ENCODE results near the gene EMP1.

DNA sequence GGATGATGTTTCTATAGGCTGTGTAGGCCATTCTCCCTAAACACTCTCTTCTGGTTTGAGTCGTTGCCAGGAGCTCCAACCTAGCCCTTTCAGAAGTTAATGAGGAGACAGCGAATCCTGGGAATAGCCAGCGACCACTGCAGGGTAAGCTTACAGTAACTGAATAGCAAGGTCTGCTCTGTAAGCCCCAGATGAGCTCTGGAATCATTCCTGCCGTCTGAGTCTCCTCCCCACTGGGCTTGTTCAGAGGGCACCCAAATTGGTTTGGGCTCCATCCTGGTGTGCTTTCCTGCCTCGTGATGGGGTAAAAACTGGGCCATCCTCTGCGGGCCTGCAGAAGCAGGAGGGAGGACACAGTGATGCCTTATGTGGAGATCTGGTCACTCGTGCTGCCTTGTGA is 43.3 kb upstream of the EMP1 start:
- TF ChIP-seq, protein P1, sequence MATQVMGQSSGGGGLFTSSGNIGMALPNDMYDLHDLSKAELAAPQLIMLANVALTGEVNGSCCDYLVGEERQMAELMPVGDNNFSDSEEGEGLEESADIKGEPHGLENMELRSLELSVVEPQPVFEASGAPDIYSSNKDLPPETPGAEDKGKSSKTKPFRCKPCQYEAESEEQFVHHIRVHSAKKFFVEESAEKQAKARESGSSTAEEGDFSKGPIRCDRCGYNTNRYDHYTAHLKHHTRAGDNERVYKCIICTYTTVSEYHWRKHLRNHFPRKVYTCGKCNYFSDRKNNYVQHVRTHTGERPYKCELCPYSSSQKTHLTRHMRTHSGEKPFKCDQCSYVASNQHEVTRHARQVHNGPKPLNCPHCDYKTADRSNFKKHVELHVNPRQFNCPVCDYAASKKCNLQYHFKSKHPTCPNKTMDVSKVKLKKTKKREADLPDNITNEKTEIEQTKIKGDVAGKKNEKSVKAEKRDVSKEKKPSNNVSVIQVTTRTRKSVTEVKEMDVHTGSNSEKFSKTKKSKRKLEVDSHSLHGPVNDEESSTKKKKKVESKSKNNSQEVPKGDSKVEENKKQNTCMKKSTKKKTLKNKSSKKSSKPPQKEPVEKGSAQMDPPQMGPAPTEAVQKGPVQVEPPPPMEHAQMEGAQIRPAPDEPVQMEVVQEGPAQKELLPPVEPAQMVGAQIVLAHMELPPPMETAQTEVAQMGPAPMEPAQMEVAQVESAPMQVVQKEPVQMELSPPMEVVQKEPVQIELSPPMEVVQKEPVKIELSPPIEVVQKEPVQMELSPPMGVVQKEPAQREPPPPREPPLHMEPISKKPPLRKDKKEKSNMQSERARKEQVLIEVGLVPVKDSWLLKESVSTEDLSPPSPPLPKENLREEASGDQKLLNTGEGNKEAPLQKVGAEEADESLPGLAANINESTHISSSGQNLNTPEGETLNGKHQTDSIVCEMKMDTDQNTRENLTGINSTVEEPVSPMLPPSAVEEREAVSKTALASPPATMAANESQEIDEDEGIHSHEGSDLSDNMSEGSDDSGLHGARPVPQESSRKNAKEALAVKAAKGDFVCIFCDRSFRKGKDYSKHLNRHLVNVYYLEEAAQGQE (IDR thresholded peaks at IDR 0.05; ENCODE audit: low read depth): no peak
- TF ChIP-seq, protein P2, sequence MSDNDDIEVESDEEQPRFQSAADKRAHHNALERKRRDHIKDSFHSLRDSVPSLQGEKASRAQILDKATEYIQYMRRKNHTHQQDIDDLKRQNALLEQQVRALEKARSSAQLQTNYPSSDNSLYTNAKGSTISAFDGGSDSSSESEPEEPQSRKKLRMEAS (IDR thresholded peaks at IDR 0.05): no peak
- no peak for TF ChIP-seq TAF1 (IDR thresholded peaks at IDR 0.05; ENCODE audit: low read depth)
- TF ChIP-seq, protein P3, sequence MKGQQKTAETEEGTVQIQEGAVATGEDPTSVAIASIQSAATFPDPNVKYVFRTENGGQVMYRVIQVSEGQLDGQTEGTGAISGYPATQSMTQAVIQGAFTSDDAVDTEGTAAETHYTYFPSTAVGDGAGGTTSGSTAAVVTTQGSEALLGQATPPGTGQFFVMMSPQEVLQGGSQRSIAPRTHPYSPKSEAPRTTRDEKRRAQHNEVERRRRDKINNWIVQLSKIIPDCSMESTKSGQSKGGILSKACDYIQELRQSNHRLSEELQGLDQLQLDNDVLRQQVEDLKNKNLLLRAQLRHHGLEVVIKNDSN (IDR thresholded peaks at IDR 0.05): no peak
- TF ChIP-seq EP300 (IDR thresholded peaks at IDR 0.05; ENCODE audit: borderline replicate concordance): no peak
- TF ChIP-seq YY1 (IDR thresholded peaks at IDR 0.05; ENCODE audit: low read depth): no peak
- TF ChIP-seq CREB1 (IDR thresholded peaks at IDR 0.05; ENCODE audit: low read depth): no peak
- TF ChIP-seq ZBTB7A (IDR thresholded peaks at IDR 0.05; ENCODE audit: low read depth): no peak
- TF ChIP-seq TEAD4 (IDR thresholded peaks at IDR 0.05): no peak
- no peak for TF ChIP-seq NFIC (IDR thresholded peaks at IDR 0.05)

Measured in Ishikawa (cell line).